GM18502 (cell line): ENCODE results near the gene KLHL13.
"Not testable (repeated sequence)": the region's sequence is repeated elsewhere in the genome, so short reads cannot be mapped to it uniquely, and the experiment has no call there.

Experiments used
- ATAC-seq: cut with Tn5 transposase; IDR thresholded peaks from one replicate; pipeline ENCODE4 v1.9.1; 2021; ENCODE audit warnings: mild to moderate bottlenecking; ENCODE audit not compliant: unreplicated experiment, poor library complexity

Gene KLHL13

DNA sequence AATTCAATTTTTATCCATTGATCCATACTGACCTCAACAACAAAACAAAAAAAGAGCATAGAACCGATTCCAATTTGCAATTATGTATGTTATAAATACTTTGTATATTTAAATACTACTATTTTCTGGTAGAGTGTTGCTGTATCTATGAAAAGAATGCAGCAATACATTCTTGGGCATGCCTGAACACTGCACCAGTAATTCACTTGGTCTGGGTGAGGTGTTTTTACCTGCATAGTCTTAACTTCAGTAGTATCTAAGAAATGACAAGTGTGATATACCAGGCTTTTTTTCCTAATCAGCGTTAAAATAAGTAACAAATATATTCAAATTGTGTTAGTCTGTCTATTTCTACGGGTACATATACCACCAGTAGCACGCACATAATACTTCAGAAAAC is 120.2 kb downstream of the KLHL13 start:
- ATAC-seq: no peak

- no peak for ATAC-seq
Measured at GRCh38 chrX:117995378-117995777, 121.2 kb downstream of the KLHL13 start.

- ATAC-seq: no peak
Measured at GRCh38 chrX:117992192-117992723, 124.4 kb downstream of the KLHL13 start.

DNA sequence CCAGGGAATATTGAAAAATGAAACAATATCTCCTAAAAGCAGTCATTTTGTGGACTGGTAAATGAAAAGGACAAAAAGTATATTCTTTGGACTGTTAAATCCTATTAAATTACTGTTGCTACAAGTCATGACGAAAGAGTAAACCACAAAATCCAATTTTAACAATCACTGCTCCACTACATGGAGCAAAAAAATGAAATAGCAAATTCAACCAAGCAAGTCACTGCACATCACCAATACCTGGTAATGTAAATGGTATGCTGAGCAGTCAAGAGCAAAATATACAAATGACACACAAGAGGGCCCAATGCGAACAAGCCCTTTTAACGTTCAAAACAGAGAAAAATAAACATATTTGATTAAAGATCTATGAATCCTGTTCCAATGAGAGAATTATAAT is 126.2 kb downstream of the KLHL13 start:
- no peak for ATAC-seq

GRCh38 chrX:117989512-117989911 is 127.1 kb downstream of the KLHL13 start:
- ATAC-seq: no peak

DNA sequence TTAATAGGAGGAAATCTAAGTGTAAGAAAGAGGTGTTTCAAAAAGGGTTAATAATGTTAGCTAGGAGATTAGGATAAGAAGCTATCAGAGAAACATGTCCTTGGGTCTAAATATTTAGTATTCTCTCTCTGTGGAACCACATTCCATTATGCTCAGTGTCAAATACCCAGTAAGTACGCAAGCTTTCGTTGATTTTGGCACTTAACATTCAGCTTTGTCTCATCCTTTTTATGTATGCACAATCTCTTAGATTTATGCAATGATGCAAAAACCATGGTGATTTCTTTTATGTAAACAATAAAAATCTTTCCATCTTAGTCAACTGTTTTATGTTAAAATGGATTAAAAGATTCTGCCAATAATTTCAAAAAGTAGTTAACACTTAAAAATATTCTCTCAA is 129.2 kb downstream of the KLHL13 start:
- ATAC-seq: no peak

DNA sequence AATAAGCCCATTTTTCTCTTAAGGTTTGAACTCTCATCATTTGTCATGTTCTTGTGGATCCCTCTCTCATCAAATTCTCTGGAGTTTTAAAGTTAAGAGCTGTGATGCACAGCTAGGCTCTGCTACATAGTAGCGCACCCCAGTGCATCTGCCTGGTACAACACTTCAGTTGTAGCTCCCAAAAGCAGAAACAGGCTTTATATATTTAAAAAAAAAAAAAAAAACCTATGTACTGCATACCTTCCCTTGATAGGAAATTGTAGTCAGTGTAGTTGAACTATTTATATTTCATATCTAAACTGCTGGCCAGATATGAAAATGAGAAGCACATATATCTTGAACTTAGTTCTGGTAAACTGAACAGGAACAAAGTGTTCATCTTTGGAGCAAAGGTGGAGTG is 131.4 kb downstream of the KLHL13 start:
- peak; percentile 65 for ATAC-seq

- no peak for ATAC-seq
Measured at GRCh38 chrX:117982694-117983392, 133.8 kb downstream of the KLHL13 start.

DNA sequence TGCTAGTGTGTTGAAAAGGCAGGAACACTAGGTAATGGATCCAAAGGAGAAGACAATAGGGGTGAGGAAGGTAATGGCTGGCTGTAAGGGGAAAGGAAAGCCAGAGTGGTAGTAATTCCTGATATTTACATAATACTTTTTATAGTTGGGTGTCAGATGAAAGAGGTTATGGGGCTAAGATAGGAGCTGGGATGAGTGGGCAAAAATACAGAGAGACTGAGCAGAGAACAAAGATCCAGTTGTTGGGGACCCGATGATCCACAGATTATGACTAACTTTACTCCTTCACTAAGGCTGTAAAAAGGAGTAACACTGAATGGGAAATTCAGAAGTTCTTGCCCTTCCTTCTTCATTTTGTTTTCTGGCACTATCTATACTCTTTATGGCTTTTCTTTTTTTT is 138.2 kb downstream of the KLHL13 start:
- ATAC-seq: no peak

DNA sequence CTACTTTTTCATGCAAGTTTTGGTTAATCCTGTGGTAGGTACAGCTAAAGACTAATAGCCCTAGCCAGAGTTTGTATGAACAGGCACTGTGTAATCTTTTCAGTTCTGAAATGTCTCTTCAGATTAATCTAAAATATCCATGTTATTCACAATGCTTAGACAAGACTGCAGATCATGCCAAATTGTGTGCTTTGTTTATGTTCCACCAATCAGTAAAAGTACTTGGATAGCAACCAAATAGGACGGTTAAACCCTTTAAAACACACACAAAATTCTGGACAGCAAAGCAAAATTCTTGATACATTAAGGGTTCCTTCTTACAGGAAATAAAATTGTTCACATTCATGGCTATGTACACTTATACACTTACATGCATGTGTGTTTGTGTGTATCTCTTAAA is 139.1 kb downstream of the KLHL13 start:
- no peak for ATAC-seq

- ATAC-seq: peak; percentile 78
Measured at GRCh38 chrX:117973110-117973807, 143.4 kb downstream of the KLHL13 start.

DNA sequence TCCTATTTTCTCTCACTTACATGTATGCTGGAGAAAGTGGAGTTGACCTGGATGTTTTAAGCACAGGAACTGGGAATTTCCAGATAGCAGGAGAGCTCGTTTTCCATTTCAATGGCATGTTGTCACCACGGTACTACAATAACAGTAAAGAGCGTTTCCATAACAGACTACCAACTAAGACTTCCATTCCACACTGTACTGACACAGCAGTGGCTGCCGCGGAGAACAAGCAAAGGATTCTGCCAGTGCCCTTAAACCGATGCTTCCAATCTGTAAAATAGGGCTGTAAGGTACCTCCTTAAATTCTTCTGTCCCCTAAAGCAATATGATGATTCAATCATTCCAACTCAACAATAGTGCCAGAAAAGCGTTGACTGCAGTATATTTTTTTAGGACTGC is 143.9 kb downstream of the KLHL13 start:
- peak; percentile 12 for ATAC-seq

DNA sequence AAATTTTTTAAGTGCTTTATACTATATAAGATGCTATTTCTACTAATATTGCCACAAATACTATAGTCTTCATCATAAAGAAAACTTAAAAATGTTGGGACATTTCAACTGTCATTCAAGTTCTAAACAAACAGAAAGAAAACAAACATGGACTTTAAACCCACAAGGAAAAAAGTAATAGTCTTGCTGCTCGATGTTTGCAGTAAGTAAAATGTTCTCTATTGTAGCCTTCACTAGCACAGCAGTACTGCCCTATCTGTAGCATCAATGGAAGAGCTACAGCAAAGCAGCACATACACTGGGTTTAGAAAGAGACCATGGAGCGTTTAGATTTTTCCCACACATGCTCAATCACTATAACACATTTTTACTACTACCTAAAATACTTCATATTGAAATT is 146.8 kb downstream of the KLHL13 start:
- no peak for ATAC-seq

- ATAC-seq: no peak
Measured at GRCh38 chrX:117969328-117969727, 147.3 kb downstream of the KLHL13 start.

- ATAC-seq: peak; percentile 84
Measured at GRCh38 chrX:117959045-117959444, 157.6 kb downstream of the KLHL13 start.

- no peak for ATAC-seq
Measured at GRCh38 chrX:117957128-117957527, 159.5 kb downstream of the KLHL13 start.

DNA sequence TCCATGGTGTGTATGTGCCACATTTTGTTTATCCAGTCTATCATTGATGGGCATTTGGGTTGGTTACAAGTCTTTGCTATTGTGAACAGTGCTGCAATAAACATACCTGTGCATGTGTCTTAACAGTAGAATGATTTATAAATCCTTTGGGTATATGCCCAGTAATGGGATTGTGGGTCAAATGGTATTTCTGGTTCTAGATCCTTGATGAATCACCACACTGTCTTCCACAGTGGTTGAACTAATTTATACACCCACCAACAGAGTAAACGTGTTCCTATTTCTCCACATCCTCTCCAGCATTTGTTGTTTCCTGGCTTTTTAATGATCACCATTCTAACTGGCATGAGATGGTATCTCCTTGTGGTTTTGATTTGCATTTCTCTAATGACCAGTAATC is 177.3 kb downstream of the KLHL13 start:
- not testable (repeated sequence) for ATAC-seq

- ATAC-seq: no peak
Measured at GRCh38 chrX:117936118-117936517, 180.5 kb downstream of the KLHL13 start.

DNA sequence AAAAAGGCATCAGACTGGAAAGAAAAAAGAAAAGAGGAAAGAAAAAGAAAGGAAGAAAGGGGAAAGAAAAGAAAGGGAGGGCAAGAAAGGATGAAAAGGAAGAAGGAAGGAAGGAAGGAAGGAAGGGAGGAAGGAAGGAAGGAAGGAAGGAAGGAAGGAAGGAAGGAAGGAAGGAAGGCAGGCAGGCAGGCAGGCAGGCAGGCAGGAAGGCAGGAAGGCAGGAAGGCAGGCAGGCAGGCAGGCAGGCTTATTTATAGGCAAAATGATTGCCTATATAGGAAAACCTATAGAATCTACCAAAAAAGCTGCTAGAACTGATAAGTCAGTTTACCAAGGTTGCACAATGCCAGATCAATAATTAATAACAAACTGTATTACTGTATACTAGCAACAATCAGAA is 186.5 kb downstream of the KLHL13 start:
- not testable (repeated sequence) for ATAC-seq

GRCh38 chrX:117919755-117920154 is 196.9 kb downstream of the KLHL13 start:
- no peak for ATAC-seq

DNA sequence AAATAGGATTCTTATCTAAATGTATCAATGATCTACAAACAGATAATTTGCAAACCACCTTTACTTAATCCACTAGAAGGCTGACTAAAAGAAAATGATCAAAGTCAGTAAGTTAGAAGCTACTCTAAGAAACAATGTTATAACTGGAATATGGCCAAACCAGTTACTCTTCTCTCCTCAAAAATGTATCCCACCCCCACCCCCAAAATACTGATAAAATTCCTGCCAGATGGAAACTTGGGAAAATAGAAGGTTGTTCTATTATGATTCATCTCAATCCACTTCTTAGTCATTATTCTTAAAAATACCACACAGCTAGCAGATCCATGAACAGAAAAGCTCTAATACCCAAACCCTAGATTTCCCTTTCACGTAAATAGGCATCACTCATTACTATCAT is 206.4 kb downstream of the KLHL13 start:
- ATAC-seq: no peak

- no peak for ATAC-seq
Measured at GRCh38 chrX:117898226-117898625, 218.4 kb downstream of the KLHL13 start.
